ENCODE results near the gene SORD.
"Not testable (repeated sequence)": the region's sequence is repeated elsewhere in the genome, so short reads cannot be mapped to it uniquely, and the experiment has no call there.

The SORD gene

GRCh38 chr15:45062301-45062700 lies 39.3 kb downstream of the SORD start:
- not testable (repeated sequence) for DNase-seq (ENCODE audit: low read depth in 2 of 2)

GRCh38 chr15:45064386-45064785 lies 41.4 kb downstream of the SORD start:
- DNase-seq (ENCODE audit: low read depth in 2 of 2), result no peak

- DNase-seq (ENCODE audit: low read depth in 2 of 2), result not testable (repeated sequence)
These were observed 47.0 kb downstream of the SORD start for GRCh38 chr15:45069942-45070360.

DNA sequence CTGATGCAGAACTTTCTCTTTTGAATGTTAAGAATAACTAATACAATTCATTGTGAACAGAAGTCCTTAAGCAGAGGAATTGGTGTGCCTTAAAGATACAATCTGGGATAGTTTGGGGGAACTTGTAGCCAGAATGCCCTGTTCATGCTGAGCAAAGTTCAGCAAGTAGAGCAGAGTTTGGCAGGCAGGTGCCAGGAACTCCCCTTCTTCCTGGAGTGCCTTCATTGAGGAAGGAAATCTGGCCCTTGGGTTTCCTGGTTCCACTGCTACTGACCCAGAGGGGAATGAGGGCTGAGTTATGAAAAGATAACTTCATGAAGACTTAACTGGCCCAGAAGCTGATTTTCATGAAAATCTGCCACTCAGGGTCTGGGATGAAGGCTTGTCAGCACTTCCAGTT lies 50.6 kb downstream of the SORD start:
- not testable (repeated sequence) for DNase-seq (ENCODE audit: low read depth in 2 of 2)

- DNase-seq (ENCODE audit: low read depth in 2 of 2), result not testable (repeated sequence)
These were observed 52.7 kb downstream of the SORD start for GRCh38 chr15:45075440-45076320.

DNA sequence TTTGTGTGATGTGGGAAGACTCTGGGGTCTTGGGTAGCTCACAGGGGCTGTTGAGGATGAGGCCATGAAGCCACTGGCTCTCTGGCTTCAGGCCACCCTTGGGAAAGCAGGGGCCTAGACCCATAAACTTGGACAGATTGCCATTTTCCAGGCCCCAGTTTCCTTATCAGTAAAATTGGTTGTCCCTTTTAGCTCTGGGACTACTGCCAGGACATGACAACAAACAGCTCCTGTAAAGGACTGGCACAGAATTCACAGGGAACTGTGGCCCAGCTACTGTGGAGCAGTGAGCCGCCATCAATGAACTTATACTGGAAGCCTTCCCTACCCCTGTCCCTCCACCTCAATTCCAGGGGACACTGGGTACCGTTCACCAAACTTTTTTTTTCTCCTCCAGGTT lies 54.4 kb downstream of the SORD start:
- DNase-seq (ENCODE audit: low read depth in 2 of 2), result not testable (repeated sequence)

DNA sequence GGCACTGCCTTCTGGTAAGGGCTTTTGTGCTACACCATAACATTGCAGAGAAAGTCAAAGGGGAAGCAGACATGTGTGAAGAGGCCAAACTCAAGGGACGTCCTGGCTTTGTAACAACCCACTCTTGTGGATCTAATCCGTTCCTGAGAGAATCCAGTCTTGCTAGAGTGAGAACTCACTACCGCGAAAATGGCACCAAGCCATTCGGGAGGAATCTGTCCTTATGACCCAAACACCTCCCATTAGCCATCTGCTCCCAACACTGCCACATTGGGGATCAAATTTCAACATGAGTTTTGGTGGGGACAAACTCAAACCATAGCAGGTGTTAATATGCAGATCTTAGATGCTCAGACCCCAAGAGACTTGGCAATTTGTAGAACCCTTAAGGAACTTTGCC lies 56.2 kb downstream of the SORD start:
- not testable (repeated sequence) for DNase-seq (ENCODE audit: low read depth in 2 of 2)

GRCh38 chr15:45079628-45080246 lies 56.7 kb downstream of the SORD start:
- not testable (repeated sequence) for DNase-seq (ENCODE audit: low read depth in 2 of 2)

DNA sequence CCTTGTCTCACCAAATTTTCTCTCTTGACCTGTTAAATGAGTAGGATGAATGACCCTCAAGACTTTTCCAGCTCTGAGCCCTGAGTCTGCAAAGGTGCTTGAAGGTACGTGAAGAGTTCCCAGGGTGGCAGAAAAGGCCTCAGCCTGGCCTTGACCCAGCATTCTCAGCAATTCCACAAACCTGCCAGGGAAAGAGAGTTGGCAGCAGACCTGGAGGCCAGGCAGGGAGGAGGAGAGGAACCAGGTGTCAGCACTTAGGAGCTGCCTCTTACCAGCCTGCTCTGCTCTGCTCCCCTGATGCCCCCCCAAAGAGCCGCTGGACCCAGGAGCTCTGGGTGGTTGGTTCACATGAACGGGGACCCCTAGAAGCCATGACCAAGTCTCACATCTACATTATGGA lies 57.6 kb downstream of the SORD start:
- not testable (repeated sequence) for DNase-seq (ENCODE audit: low read depth in 2 of 2)

GRCh38 chr15:45082412-45082811 lies 59.4 kb downstream of the SORD start:
- DNase-seq (ENCODE audit: low read depth in 2 of 2), result not testable (repeated sequence)

- no peak for DNase-seq (ENCODE audit: low read depth in 2 of 2)
These were observed 60.2 kb downstream of the SORD start for GRCh38 chr15:45083223-45083622.

DNA sequence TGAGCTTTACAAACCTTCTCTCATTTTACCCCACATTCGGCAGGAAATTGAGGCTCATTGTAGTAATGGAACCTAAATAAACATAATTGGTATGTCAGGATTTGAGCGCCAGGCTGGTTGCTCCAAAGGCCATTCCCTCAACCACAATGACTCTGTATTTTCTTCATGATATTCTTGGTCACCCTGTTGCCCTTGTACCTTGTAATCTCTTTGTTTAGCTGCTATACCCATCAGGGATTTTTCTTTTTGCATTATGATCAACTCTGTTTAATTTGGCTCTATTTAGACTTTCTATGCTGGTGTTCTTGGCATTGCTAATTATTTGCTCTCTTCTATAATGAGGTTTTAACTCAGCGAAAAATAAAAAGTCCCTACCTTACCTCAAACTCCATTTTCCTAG lies 61.2 kb downstream of the SORD start:
- DNase-seq (ENCODE audit: low read depth in 2 of 2), result no peak

- no peak for DNase-seq (ENCODE audit: low read depth in 2 of 2)
These were observed 64.5 kb downstream of the SORD start for GRCh38 chr15:45087513-45087912.

GRCh38 chr15:45088801-45089711 lies 66.1 kb downstream of the SORD start:
- no peak for DNase-seq (ENCODE audit: low read depth in 2 of 2)

DNA sequence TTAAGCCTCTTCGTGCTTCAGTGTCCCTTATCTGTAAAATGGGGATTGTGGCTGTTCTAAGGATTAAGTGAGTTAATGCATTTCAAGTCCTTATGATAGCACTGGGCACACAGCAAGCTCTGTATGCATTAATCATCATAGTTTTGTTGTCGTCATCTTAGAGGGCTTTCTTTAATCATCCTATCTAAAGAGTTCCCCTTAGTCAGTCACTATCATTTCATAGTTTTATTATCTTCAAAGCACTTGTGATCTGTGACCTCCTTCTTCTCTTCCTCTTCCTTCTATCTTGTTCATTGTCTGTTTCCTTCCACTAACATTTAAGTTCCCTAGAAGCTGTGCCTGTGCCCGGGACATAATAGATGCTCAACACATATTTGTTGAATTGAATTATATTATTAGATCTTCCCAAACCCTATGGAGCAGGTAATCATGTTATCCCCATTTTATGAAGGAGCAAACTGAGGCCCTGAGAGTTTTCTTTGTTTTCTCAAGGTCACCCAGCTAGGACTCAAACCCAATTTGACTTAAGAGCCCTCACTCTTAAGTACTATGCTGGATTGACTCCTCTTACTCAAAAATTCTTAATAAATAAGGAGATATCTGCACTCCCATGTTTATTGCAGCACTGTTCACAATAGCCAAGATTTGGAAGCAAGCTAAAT lies 66.8 kb downstream of the SORD start:
- no peak for DNase-seq (ENCODE audit: low read depth in 2 of 2)

DNA sequence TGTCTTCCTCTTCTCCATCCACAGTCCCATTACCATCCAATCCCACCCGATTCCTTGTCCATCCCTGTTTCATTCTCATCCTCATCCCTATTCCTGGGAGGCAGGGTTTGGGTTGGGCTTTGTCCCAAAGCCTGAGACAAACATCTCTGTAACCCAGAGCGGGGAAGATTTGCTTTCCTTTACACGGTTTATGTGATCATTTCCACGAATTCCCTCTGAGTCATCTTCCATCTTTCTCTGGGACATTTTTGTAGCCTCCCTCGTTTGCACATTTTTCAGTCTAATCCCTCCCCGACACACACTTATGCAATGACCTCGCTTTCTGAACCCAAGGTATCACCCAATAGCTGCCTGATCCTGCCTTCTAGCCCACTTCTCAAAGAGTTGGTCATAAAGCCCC lies 68.2 kb downstream of the SORD start:
- DNase-seq (ENCODE audit: low read depth in 2 of 2), result no peak

DNA sequence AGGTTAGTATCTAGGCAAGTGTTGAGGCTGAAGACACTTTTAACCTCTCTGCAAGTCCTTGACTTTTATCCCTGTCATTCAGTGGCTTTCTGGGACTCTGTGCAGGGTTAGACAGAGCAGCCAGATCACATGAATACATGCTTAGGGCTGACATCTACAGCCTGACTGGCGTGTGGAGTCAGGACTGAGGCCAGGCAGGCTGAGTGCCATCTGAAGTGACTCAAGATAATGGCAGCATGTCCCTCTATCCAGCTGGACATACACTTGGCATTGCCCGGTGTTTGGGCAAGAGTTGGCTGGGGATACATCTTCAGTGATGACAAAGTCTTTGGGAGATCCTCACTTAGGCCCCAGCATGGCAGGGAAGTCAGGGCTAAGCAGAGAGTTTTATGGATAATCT lies 68.6 kb downstream of the SORD start:
- DNase-seq (ENCODE audit: low read depth in 2 of 2), result no peak

GRCh38 chr15:45093013-45093412 lies 70.0 kb downstream of the SORD start:
- DNase-seq (ENCODE audit: low read depth in 2 of 2), result no peak

GRCh38 chr15:45093622-45094357 lies 70.8 kb downstream of the SORD start:
- DNase-seq (ENCODE audit: low read depth in 2 of 2), result no peak

GRCh38 chr15:45094358-45094730 lies 71.3 kb downstream of the SORD start:
- DNase-seq (ENCODE audit: low read depth in 2 of 2), result no peak

GRCh38 chr15:45095661-45096060 lies 72.7 kb downstream of the SORD start:
- DNase-seq (ENCODE audit: low read depth in 2 of 2), result no peak
